ENCODE results near the gene SPIRE1. TPM values are rescaled to one million over a fixed set of nuclear protein-coding genes. Genes with fewer than 3 reads are reported as not detected.

The SPIRE1 gene
- total RNA-seq, 1 donor from 2014 or later: 15.7 TPM

DNA sequence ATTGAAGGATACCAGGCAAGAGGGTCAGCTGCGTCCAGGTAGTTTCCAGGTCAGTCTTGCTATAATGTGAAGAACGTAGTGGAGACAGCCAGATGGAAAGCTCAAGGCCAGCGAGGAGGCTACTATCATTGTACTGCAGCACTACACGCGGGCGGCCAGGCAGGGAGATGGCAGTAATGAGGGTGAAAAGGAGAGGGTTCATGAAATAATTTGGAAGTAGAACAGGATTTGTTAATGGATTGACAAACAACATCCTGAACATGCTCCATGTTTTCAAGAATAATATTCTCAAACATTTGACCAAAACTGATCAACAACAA lies 17.1 kb downstream of the SPIRE1 start:
- Histone ChIP-seq H3K9me3 (no peaks in the 10 kb centered on the region), H3K27me3 (no peaks in the 10 kb centered on the region), H3K4me3 (no peak overlapping the region), H3K36me3 (no peaks in the 10 kb centered on the region), H3K27ac (no peak overlapping the region), H3K4me1 (peaks cover 15% of the 10 kb centered on the region)
- intact Hi-C loops (cut with DNase I): no loop called here
- TF ChIP-seq, protein P1, sequence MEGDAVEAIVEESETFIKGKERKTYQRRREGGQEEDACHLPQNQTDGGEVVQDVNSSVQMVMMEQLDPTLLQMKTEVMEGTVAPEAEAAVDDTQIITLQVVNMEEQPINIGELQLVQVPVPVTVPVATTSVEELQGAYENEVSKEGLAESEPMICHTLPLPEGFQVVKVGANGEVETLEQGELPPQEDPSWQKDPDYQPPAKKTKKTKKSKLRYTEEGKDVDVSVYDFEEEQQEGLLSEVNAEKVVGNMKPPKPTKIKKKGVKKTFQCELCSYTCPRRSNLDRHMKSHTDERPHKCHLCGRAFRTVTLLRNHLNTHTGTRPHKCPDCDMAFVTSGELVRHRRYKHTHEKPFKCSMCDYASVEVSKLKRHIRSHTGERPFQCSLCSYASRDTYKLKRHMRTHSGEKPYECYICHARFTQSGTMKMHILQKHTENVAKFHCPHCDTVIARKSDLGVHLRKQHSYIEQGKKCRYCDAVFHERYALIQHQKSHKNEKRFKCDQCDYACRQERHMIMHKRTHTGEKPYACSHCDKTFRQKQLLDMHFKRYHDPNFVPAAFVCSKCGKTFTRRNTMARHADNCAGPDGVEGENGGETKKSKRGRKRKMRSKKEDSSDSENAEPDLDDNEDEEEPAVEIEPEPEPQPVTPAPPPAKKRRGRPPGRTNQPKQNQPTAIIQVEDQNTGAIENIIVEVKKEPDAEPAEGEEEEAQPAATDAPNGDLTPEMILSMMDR (IDR thresholded peaks at IDR 0.05): no peak
- TF ChIP-seq POLR2AphosphoS5 (IDR thresholded peaks at IDR 0.05; ENCODE audit: insufficient read depth in 1 of 2, low read depth in 1 of 2): no peak
- TF ChIP-seq POLR2A (IDR thresholded peaks at IDR 0.05): no peak
- no peak for DNase-seq (ENCODE audit: extremely low spot score in 2 of 2)

GRCh38 chr18:12639990-12640880 lies 17.7 kb downstream of the SPIRE1 start:
- intact Hi-C loops (cut with DNase I): no loop called here
- H3K9me3 ChIP-seq: no peaks in the 10 kb centered on the region
- no peak for DNase-seq (ENCODE audit: extremely low spot score in 2 of 2)
- H3K27me3 ChIP-seq: no peaks in the 10 kb centered on the region
- H3K27ac ChIP-seq: no peak overlapping the region
- no peak overlapping the region for H3K4me3 ChIP-seq
- H3K36me3 ChIP-seq: no peaks in the 10 kb centered on the region
- H3K4me1 ChIP-seq: peaks cover 9% of the 10 kb centered on the region
- TF ChIP-seq POLR2A (IDR thresholded peaks at IDR 0.05): no peak
- TF ChIP-seq POLR2AphosphoS5 (IDR thresholded peaks at IDR 0.05; ENCODE audit: insufficient read depth in 1 of 2, low read depth in 1 of 2): no peak
- TF ChIP-seq, protein P1 (IDR thresholded peaks at IDR 0.05): no peak

- TF ChIP-seq, protein P1 (IDR thresholded peaks at IDR 0.05): no peak
- TF ChIP-seq POLR2AphosphoS5 (IDR thresholded peaks at IDR 0.05; ENCODE audit: insufficient read depth in 1 of 2, low read depth in 1 of 2) (no peak), POLR2A (IDR thresholded peaks at IDR 0.05) (no peak)
- H3K9me3 ChIP-seq: no peaks in the 10 kb centered on the region
These were observed 19.2 kb downstream of the SPIRE1 start for GRCh38 chr18:12638644-12639124.

DNA sequence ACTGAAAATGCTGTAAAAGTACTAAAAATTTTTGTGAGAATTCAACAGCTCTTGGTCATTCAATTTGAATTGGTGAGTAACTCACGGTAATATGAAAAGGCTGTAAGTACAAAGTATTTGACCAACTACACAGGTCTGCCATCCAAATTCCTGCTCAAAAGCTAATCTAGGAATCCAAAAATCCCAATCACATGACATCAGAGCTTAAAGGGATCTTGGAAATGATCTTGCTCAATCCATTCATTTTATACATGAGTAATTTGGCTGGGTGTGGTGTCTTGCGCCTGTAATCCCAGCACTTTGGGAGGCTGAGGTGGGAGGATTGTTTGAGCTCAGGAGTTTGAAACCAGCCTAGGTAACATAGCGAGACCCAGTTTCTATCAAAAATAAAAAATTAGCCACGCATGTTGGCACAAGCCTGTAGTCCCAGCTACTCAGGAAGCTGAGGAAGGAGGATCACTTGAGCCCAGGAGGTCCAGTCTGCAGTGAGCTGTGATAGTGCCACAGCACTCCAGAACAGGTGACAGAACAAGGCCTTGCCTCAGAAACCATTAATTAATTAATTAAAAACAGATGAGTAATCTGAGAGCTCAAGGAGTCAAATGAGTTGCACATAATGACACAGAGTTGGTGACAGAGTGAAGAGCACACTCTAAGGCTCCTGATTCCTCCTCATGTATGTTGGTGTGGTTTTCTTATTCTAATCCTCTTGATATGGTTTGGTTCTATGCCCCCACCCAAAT lies 19.8 kb downstream of the SPIRE1 start:
- no peak overlapping the region for H3K27ac ChIP-seq
- H3K4me1 ChIP-seq: no peaks in the 10 kb centered on the region
- no peak overlapping the region for H3K4me3 ChIP-seq
- no peak for DNase-seq (ENCODE audit: extremely low spot score in 2 of 2)
- H3K27me3 ChIP-seq: no peaks in the 10 kb centered on the region
- no peaks in the 10 kb centered on the region for H3K36me3 ChIP-seq
- TF ChIP-seq, protein P1 (IDR thresholded peaks at IDR 0.05): no peak
- no peak for TF ChIP-seq POLR2A (IDR thresholded peaks at IDR 0.05)
- TF ChIP-seq POLR2AphosphoS5 (IDR thresholded peaks at IDR 0.05; ENCODE audit: insufficient read depth in 1 of 2, low read depth in 1 of 2): no peak
- H3K9me3 ChIP-seq: no peaks in the 10 kb centered on the region
- intact Hi-C loops (cut with DNase I): no loop called here

More at GRCh38 chr18:12638644-12639124, 19.2 kb downstream of the SPIRE1 start:
- DNase-seq (ENCODE audit: extremely low spot score in 2 of 2): no peak
- no peaks in the 10 kb centered on the region for H3K36me3 ChIP-seq
- no peaks in the 10 kb centered on the region for H3K4me1 ChIP-seq
- H3K27ac ChIP-seq: no peak overlapping the region
- H3K27me3 ChIP-seq: no peaks in the 10 kb centered on the region
- intact Hi-C loops (cut with DNase I): no loop called here
- no peak overlapping the region for H3K4me3 ChIP-seq
